Liver (tissue), 9 donors: ENCODE measurements around the gene NFXL1. TPM values are rescaled to one million over a fixed set of nuclear protein-coding genes. Genes with fewer than 3 reads are reported as not detected.

Experiments
- DNase-seq: peaks from one replicate; pipeline ENCODE4 v3.0.0-alpha.2; 2017; ENCODE audit warnings: low spot score
- H3K27ac ChIP-seq, 2 donors: one replicate each; pipeline ENCODE4 v1.7.0; 2013; ENCODE audit warnings: inconsistent platforms in 2 of 2, low read length in 2 of 2, control low read depth in 1 of 2, low read depth in 1 of 2, mild to moderate bottlenecking in 1 of 2
- H3K27me3 ChIP-seq, 4 donors: one replicate each; pipeline versions ENCODE4 v1.6.1 to v1.7.0; 2013; ENCODE audit warnings: low read length in 3 of 4, inconsistent platforms in 1 of 4, mild to moderate bottlenecking in 1 of 4, moderate library complexity in 1 of 4; ENCODE audit not compliant: control insufficient read depth in 4 of 4, insufficient read depth in 4 of 4
- H3K36me3 ChIP-seq, 4 donors: one replicate each; pipeline versions ENCODE4 v1.6.1 to v1.7.0; 2013; ENCODE audit warnings: low read length in 3 of 4, mild to moderate bottlenecking in 3 of 4, low read depth in 1 of 4, moderate library complexity in 1 of 4; ENCODE audit not compliant: control insufficient read depth in 4 of 4, insufficient read depth in 3 of 4
- H3K4me1 ChIP-seq, 4 donors: one replicate each; pipeline versions ENCODE4 v1.6.1 to v1.7.0; 2013; ENCODE audit warnings: low read length in 3 of 4, mild to moderate bottlenecking in 3 of 4, moderate library complexity in 1 of 4; ENCODE audit not compliant: control insufficient read depth in 4 of 4, insufficient read depth in 4 of 4
- H3K4me3 ChIP-seq, 3 donors: one replicate each; pipeline versions ENCODE4 v1.6.1 to v1.7.0; 2013; ENCODE audit warnings: low read length in 3 of 3, control low read depth in 1 of 3, low read depth in 1 of 3, mild to moderate bottlenecking in 1 of 3
- H3K9ac ChIP-seq, 2 donors: one replicate each; pipeline ENCODE4 v1.7.0; 2013; ENCODE audit warnings: low read length in 2 of 2, mild to moderate bottlenecking in 2 of 2, moderate library complexity in 2 of 2, control low read depth in 1 of 2, low read depth in 1 of 2
- H3K9me3 ChIP-seq, 4 donors: one replicate each; pipeline versions ENCODE4 v1.6.1 to v1.7.0; 2013; ENCODE audit warnings: low read length in 3 of 4; ENCODE audit not compliant: control insufficient read depth in 4 of 4
- ATF3 ChIP-seq: IDR thresholded peaks from 2 replicates; pipeline ENCODE4 v1.6.1; 2016; ENCODE audit warnings: antibody characterized with exemption
- CTCF ChIP-seq: fragments of 150-350 bp; IDR thresholded peaks from 2 replicates; pipeline ENCODE4 v1.5.1; 2017; ENCODE audit warnings: improper control_type of control experiment, low read depth, low read length; ENCODE audit not compliant: missing input control
- EGR1 ChIP-seq, 2 donors: IDR thresholded peaks; 2 replicates each; pipeline ENCODE4 v1.6.1; 2016 to 2018; ENCODE audit warnings: antibody characterized with exemption in 2 of 2, low read depth in 2 of 2
- FOXA1 ChIP-seq: IDR thresholded peaks from 2 replicates; pipeline ENCODE4 v1.6.1; 2016; ENCODE audit warnings: antibody characterized with exemption
- FOXA2 ChIP-seq: IDR thresholded peaks from 2 replicates; pipeline ENCODE4 v1.6.1; 2016; ENCODE audit warnings: antibody characterized with exemption
- GABPA ChIP-seq, 2 donors: IDR thresholded peaks in 1 of 2; conservative IDR thresholded peaks in 1 of 2; 2 replicates each; pipeline ENCODE4 v1.6.1; 2016; ENCODE audit warnings: antibody characterized with exemption in 2 of 2, mild to moderate bottlenecking in 1 of 2, moderate library complexity in 1 of 2
- HNF4A ChIP-seq, 2 donors: conservative IDR thresholded peaks; 2 replicates each; pipeline ENCODE4 v1.6.1; 2016; ENCODE audit warnings: antibody characterized with exemption in 2 of 2, mild to moderate bottlenecking in 2 of 2
- HNF4G ChIP-seq: IDR thresholded peaks from 2 replicates; pipeline ENCODE4 v1.6.1; 2016; ENCODE audit warnings: antibody characterized with exemption
- JUND ChIP-seq, 2 donors: IDR thresholded peaks; 2 replicates each; pipeline ENCODE4 v1.6.1; 2016; ENCODE audit warnings: antibody characterized with exemption in 2 of 2
- MAX ChIP-seq: IDR thresholded peaks from 2 replicates; pipeline ENCODE4 v1.6.1; 2016; ENCODE audit warnings: antibody characterized with exemption
- NR2F2 ChIP-seq: IDR thresholded peaks from 2 replicates; pipeline ENCODE4 v1.6.1; 2016; ENCODE audit warnings: antibody characterized with exemption
- RAD21 ChIP-seq, 2 donors: IDR thresholded peaks; 2 replicates each; pipeline ENCODE4 v1.6.1; 2016; ENCODE audit warnings: antibody characterized with exemption in 2 of 2, mild to moderate bottlenecking in 2 of 2
- REST ChIP-seq: IDR thresholded peaks from 2 replicates; pipeline ENCODE4 v1.6.1; 2016; ENCODE audit warnings: antibody characterized with exemption, mild to moderate bottlenecking
- RXRA ChIP-seq, 2 donors: IDR thresholded peaks; 2 replicates each; pipeline ENCODE4 v1.6.1; 2017 to 2018; ENCODE audit warnings: antibody characterized with exemption in 2 of 2, mild to moderate bottlenecking in 1 of 2
- SP1 ChIP-seq: IDR thresholded peaks from 2 replicates; pipeline ENCODE4 v1.6.1; 2018; ENCODE audit warnings: antibody characterized with exemption, mild to moderate bottlenecking
- TAF1 ChIP-seq: conservative IDR thresholded peaks from 2 replicates; pipeline ENCODE4 v1.6.1; 2016; ENCODE audit warnings: antibody characterized with exemption, mild to moderate bottlenecking
- YY1 ChIP-seq: IDR thresholded peaks from 2 replicates; pipeline ENCODE4 v1.6.1; 2016; ENCODE audit warnings: antibody characterized with exemption, mild to moderate bottlenecking
- ZBTB33 ChIP-seq: IDR thresholded peaks from 2 replicates; pipeline ENCODE4 v1.6.1; 2016; ENCODE audit warnings: antibody characterized with exemption
- WGBS: extraction: QIAGEN DNeasy Blood & Tissue Kit; methylation state at CpG from one replicate; pipeline ENCODE4 v1.1.7; 2013; 5-methylcytosine and 5-hydroxymethylcytosine counted together
- polyA plus RNA-seq, 2 donors: library from polyadenylated mRNA; stranded (reverse) in 1 of 2; unstranded in 1 of 2; fragments of 200-250 nt in 1 of 2; fragments of >200 nt in 1 of 2; fragmentation: Nextera tagmentation in 1 of 2; extraction: Ambion mirVana in 1 of 2; gene quantifications; one replicate each; pipeline versions ENCODE4 v1.2.1 to v1.2.3, GENCODE V29; 2013 to 2015
- total RNA-seq, 2 donors: library from RNA; depleted of rRNA; stranded (reverse); fragments of >200 nt; gene quantifications; one replicate each; pipeline ENCODE4 v1.2.3, GENCODE V29; 2014
- donor health status: healthy.
- donor health status: healthy.
- donor health status: healthy.
- donor health status: healthy.
- donor health status: healthy.

Gene NFXL1
- total and polyA plus RNA-seq, 4 donors, result 3.9 to 9.9 (median 5.4) TPM

- no peaks in the 10 kb centered on the region for H3K4me1 ChIP-seq
- H3K36me3 ChIP-seq, result peaks cover 11 to 45% (median 42%) of the 10 kb centered on the region in 4 donors
- no peak overlapping the region for H3K27ac ChIP-seq
- WGBS, result 100% methylated on average over 1 of the region's 1 CpG
- TF ChIP-seq GABPA (IDR thresholded peaks at IDR 0.05 in 1 of 2, conservative IDR thresholded peaks at IDR 0.05 in 1 of 2), result no peak
- TF ChIP-seq FOXA1, result no peak
- no peak overlapping the region for H3K9ac ChIP-seq
- no peaks in the 10 kb centered on the region for H3K27me3 ChIP-seq
- no peak overlapping the region for H3K4me3 ChIP-seq
- no peak for DNase-seq
- H3K9me3 ChIP-seq, result no peaks in the 10 kb centered on the region
These were observed 22.5 kb downstream of the NFXL1 start for GRCh38 chr4:47891928-47892327.

GRCh38 chr4:47882228-47882627, 32.2 kb downstream of the NFXL1 start:
- 87% methylated on average over 3 of the region's 3 CpGs for WGBS
- H3K4me3 ChIP-seq, result no peak overlapping the region
- no peaks in the 10 kb centered on the region for H3K27me3 ChIP-seq
- TF ChIP-seq JUND (IDR thresholded peaks at IDR 0.05) (peak; percentile 67 to 68), NR2F2 (no peak), FOXA2 (peak; percentile 52), FOXA1 (peak; percentile 39), TAF1 (no peak), RAD21 (IDR thresholded peaks at IDR 0.05) (peak in 1 of 2 donors; percentile 19), GABPA (IDR thresholded peaks at IDR 0.05 in 1 of 2, conservative IDR thresholded peaks at IDR 0.05 in 1 of 2) (no peak), YY1 (peak; percentile 66), HNF4A (conservative IDR thresholded peaks at IDR 0.05) (peak; percentile 67 to 72), MAX (peak; percentile 30), SP1 (peak; percentile 66), EGR1 (IDR thresholded peaks at IDR 0.05; ENCODE audit: low read depth in 2 of 2) (peak in 1 of 2 donors; percentile 15), RXRA (IDR thresholded peaks at IDR 0.05) (peak; percentile 69 to 72), CTCF (no peak), HNF4G (no peak), REST (no peak), ZBTB33 (no peak), ATF3 (peak; percentile 72)
- H3K9me3 ChIP-seq, result no peaks in the 10 kb centered on the region
- no peak for DNase-seq
- no peak overlapping the region for H3K27ac ChIP-seq
- H3K36me3 ChIP-seq, result peaks cover 2 to 45% (median 24%) of the 10 kb centered on the region in 4 donors
- H3K4me1 ChIP-seq, result no peaks in the 10 kb centered on the region
- H3K9ac ChIP-seq, result no peak overlapping the region
